T-helper 9 cell (primary cell): ENCODE measurements around the gene FOXN4.

Experiments
- DNase-seq: peaks from one replicate; pipeline ENCODE4 v3.0.0-alpha.2; 2020

The FOXN4 gene

GRCh38 chr12:109256011-109256410 is 53.1 kb downstream of the FOXN4 start:
- no peak for DNase-seq

GRCh38 chr12:109255377-109255776 is 53.7 kb downstream of the FOXN4 start:
- no peak for DNase-seq

- no peak for DNase-seq
Measured at GRCh38 chr12:109253913-109254544, 55.1 kb downstream of the FOXN4 start.

DNA sequence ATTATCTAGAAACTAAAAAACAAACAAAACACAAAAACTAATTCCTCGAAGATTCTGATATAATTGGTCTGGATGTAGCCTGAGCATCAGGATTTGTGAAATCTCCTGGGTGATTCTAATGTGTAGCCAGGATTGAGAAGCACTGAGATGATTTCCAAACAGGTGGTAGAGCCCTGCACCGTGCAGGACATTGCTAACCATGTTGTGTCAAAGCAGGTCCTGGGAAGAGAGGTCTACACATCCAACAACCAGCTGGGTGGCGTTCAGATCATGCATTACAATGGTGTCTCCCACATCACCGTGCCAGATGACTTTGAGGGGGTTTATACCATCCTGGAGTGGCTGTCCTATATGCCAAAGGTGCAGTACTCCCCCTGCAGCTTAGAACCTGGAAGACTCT is 56.3 kb downstream of the FOXN4 start:
- no peak for DNase-seq

DNA sequence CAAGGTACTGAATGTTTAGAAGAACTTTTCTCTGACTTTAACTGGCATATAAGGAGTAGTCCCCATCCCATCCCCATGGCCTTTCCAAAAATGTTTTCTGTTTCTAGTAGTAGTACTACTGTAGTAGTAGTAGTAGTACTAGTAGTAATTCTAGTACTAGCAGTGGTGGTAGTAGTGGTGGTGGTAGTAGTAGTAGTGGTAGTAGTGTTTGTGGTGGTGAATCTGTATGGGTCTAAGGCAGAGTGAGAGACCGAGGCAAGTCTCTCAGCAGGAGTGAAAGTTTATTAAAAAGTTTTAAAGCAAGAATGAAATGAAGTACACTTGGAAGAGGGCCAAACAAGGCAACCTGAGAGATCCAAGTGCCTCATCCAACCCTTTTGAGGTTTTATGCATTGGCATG is 58.6 kb downstream of the FOXN4 start:
- DNase-seq = no peak

DNA sequence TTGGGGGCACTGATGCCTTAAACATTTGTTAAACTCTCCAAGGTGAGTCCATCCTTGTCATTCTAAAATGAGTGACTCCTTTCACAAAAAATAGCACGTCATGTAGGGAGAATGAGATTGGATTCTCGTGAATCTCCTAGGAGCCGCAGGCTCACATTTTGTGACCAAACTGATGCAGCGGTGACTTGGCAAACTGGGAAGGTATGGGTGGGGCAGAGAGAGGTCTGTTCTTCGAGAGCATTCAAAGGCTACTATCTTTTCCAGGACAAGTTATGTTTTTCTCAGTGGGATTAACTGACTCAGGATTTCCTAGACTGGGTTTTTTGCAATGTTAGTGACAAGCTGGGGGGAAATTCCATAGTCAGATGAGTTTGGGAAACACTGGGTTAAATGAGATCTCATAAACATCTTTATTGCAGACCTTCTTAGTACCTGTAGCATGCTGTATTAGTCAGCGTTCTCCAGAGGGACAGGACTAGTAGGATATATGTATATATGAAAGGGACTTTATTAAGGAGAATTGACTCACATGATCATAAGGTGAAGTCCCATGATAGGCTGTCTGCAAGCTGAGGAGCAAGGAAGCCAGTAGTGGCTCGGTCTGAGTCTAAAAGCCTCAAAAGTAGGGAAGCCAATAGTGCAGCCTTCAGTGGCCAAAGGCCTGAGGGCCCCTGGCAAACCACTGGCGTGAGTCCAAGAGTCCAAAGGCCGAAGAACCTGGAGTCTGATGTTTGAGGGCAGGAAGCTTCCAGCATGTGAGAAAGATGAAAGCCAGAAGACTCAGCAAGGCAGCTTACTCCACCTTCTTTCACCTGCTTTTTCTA is 61.0 kb downstream of the FOXN4 start:
- DNase-seq = no peak

- no peak for DNase-seq
Measured at GRCh38 chr12:109246221-109246620, 62.9 kb downstream of the FOXN4 start.

- DNase-seq = no peak
Measured at GRCh38 chr12:109244073-109244472, 65.0 kb downstream of the FOXN4 start.

DNA sequence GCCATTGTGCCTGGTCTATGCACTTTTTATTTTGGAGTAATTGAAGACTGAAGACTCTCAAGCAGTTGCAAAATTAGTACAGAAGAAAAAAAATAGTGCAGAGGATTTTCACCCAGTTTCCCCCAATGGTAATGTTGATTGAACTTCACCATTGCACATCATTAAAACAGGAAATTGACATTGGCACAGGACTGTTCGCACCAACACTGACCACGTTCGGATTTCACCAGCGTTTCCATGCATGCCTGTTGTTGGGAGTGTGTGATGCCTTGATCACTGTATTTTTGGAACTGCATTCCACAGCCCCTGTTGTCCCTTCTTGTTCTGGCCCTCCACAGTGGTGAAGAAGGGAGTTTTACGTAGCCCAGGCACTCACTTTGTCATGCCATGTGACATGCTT is 67.1 kb downstream of the FOXN4 start:
- no peak for DNase-seq

DNA sequence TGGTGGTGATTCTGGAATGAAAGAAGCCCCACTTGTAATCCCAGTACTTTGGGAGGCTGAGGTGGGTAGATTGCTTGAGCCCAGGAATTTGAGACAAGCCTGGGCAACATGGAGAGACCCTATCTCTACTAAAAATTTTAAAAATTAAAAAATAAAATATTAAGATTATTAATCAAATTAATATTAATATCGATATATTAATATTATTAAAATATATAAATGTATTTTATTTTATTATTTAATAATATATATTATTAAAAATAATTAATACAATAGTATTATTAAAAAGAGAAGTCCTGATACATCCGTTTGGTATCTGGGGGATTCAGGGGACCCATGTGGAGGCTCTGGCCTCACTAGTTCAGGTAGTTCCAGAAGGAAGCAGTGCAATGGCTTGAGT is 68.7 kb downstream of the FOXN4 start:
- no peak for DNase-seq

GRCh38 chr12:109239691-109240090 is 69.4 kb downstream of the FOXN4 start:
- no peak for DNase-seq

DNA sequence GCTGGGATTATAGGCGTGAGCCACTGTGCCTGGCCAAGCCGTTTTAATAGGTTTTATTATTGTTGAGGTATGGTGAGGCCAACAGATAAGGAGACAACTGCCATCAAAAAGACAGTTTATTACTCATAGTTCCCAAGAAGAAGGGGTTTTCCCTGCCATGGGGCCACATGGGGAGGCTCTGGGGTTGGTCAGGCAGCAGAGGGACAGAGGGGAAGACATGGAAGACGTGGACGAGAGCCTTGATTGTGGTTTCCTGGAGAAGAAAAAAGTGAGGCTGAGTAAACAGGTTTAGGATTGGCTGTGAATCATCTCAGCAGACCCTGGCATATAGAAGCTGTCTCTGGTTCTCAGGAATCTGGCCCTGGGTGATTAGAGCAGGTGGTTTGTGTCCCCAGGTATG is 69.9 kb downstream of the FOXN4 start:
- no peak for DNase-seq

- DNase-seq = no peak
Measured at GRCh38 chr12:109236257-109236656, 72.8 kb downstream of the FOXN4 start.

GRCh38 chr12:109234012-109234411 is 75.1 kb downstream of the FOXN4 start:
- no peak for DNase-seq

DNA sequence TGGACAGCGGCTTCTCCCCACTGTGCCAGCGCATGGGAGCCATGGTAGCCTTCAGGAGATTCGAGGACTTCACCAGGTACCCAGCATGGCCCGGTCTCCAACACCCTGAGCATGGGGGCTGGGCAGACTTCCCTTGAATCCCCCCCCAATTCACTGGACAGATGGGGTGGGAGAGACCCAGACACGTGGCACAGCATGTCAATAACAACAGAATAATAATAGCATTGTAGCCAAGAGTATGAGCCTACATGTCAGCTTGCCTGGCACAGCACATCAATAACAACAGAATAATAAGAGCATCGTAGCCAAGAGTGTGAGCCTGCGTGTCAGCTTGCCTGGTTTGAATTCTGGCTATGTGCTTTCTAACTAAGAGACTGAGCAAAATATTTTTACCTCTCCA is 76.4 kb downstream of the FOXN4 start:
- DNase-seq = no peak

DNA sequence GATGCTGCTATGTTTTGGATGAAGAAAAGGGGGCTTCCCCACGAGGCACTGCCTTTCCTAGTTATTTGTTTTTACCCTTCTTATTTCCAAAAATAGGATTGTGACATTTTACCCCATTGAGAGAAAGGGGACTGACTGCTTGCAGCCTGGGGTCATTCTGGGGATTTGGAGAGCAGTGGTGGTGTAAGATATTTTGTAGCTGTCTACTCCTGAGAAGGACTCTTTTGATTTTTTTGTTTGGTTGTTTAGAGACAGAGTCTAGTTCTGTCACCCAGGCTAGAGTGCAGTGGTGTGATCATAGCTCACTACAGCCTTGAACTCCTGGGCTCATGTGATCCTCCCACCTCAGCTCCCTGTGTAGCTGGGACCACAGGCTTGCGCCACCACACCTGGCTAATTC is 78.9 kb downstream of the FOXN4 start:
- no peak for DNase-seq

GRCh38 chr12:109228664-109229063 is 80.4 kb downstream of the FOXN4 start:
- DNase-seq = no peak
